ENCODE measurements around the gene RHOXF2.

- TF ChIP-seq SUZ12 (IDR thresholded peaks at IDR 0.05; ENCODE audit: extremely low read depth, insufficient read depth, insufficient read length) (no peak), ZNF274 (IDR thresholded peaks at IDR 0.05; ENCODE audit: low read depth, low read length) (no peak)
These were observed 18.0 kb upstream of the RHOXF2 start for GRCh38 chrX:120140293-120140981.
